KOPT-K1 (cell line): Measurements from ENCODE around the gene ARHGAP44.

Experiments
- H3K27ac ChIP-seq: fragments of 200-600 bp; sonication (generic); 2 replicates; pipeline ENCODE4 v1.5.1; 2016; ENCODE audit warnings: antibody characterized with exemption, mild to moderate bottlenecking, low read depth, low read length; ENCODE audit not compliant: poor library complexity, severe bottlenecking
- H3K36me3 ChIP-seq: fragments of 200-600 bp; sonication (generic); 2 replicates; pipeline ENCODE4 v1.5.1; 2017; ENCODE audit warnings: antibody characterized with exemption, mild to moderate bottlenecking, low read length, moderate library complexity; ENCODE audit not compliant: insufficient read depth
- H3K9me3 ChIP-seq: fragments of 200-600 bp; sonication (generic); 2 replicates; pipeline ENCODE4 v1.5.1; 2017; ENCODE audit warnings: antibody characterized with exemption, low read length, mild to moderate bottlenecking; ENCODE audit not compliant: insufficient read depth, poor library complexity, severe bottlenecking

Gene ARHGAP44

GRCh38 chr17:12789481-12790248, at the start of gene ARHGAP44:
Gene ARHGAP44 (plus strand): TSS chr17:12789498. CDS start chr17:12789839, 341 bp downstream.
- no peaks in the 10 kb centered on the region for H3K9me3 ChIP-seq
- no peaks in the 10 kb centered on the region for H3K36me3 ChIP-seq
- H3K27ac ChIP-seq = no peak within 1 kb of the TSS

- H3K36me3 ChIP-seq = no peaks in the 10 kb centered on the region
- H3K9me3 ChIP-seq = no peaks in the 10 kb centered on the region
- no peak overlapping the region for H3K27ac ChIP-seq
These were observed 49.8 kb upstream of the ARHGAP44 start for GRCh38 chr17:12739500-12739899.

GRCh38 chr17:12743046-12743445, 46.3 kb upstream of the ARHGAP44 start:
- Histone ChIP-seq H3K36me3 (no peaks in the 10 kb centered on the region), H3K9me3 (no peaks in the 10 kb centered on the region)

GRCh38 chr17:12744298-12744697, 45.0 kb upstream of the ARHGAP44 start:
- H3K36me3 ChIP-seq = no peaks in the 10 kb centered on the region

More at GRCh38 chr17:12743046-12743445, 46.3 kb upstream of the ARHGAP44 start:
- H3K27ac ChIP-seq = no peak overlapping the region

GRCh38 chr17:12744786-12745185, 44.5 kb upstream of the ARHGAP44 start:
- no peak overlapping the region for H3K27ac ChIP-seq
- no peaks in the 10 kb centered on the region for H3K36me3 ChIP-seq
- H3K9me3 ChIP-seq = no peaks in the 10 kb centered on the region

More at GRCh38 chr17:12744298-12744697, 45.0 kb upstream of the ARHGAP44 start:
- H3K9me3 ChIP-seq = no peaks in the 10 kb centered on the region
- no peak overlapping the region for H3K27ac ChIP-seq

GRCh38 chr17:12745486-12745885, 43.8 kb upstream of the ARHGAP44 start:
- no peak overlapping the region for H3K27ac ChIP-seq
- H3K36me3 ChIP-seq = no peaks in the 10 kb centered on the region

GRCh38 chr17:12756786-12757185, 32.5 kb upstream of the ARHGAP44 start:
- no peaks in the 10 kb centered on the region for H3K36me3 ChIP-seq
- no peaks in the 10 kb centered on the region for H3K9me3 ChIP-seq
- no peak overlapping the region for H3K27ac ChIP-seq

More at GRCh38 chr17:12745486-12745885, 43.8 kb upstream of the ARHGAP44 start:
- H3K9me3 ChIP-seq = no peaks in the 10 kb centered on the region

- no peaks in the 10 kb centered on the region for H3K9me3 ChIP-seq
- H3K27ac ChIP-seq = no peak overlapping the region
- H3K36me3 ChIP-seq = no peaks in the 10 kb centered on the region
These were observed 30.2 kb upstream of the ARHGAP44 start for GRCh38 chr17:12759090-12759489.

GRCh38 chr17:12765548-12765947, 23.8 kb upstream of the ARHGAP44 start:
- H3K36me3 ChIP-seq = no peaks in the 10 kb centered on the region
- H3K9me3 ChIP-seq = no peaks in the 10 kb centered on the region
- no peak overlapping the region for H3K27ac ChIP-seq

- no peak overlapping the region for H3K27ac ChIP-seq
- no peaks in the 10 kb centered on the region for H3K36me3 ChIP-seq
- no peaks in the 10 kb centered on the region for H3K9me3 ChIP-seq
These were observed 21.0 kb upstream of the ARHGAP44 start for GRCh38 chr17:12768255-12768654.

- H3K27ac ChIP-seq = no peak overlapping the region
- no peaks in the 10 kb centered on the region for H3K9me3 ChIP-seq
- H3K36me3 ChIP-seq = no peaks in the 10 kb centered on the region
These were observed 19.3 kb upstream of the ARHGAP44 start for GRCh38 chr17:12769981-12770380.

GRCh38 chr17:12773153-12773552, 16.1 kb upstream of the ARHGAP44 start:
- no peaks in the 10 kb centered on the region for H3K9me3 ChIP-seq
- no peak overlapping the region for H3K27ac ChIP-seq

GRCh38 chr17:12789075-12789480, 220 bp upstream of the ARHGAP44 start:
- Histone ChIP-seq H3K27ac (no peak overlapping the region), H3K36me3 (no peaks in the 10 kb centered on the region)

More at GRCh38 chr17:12773153-12773552, 16.1 kb upstream of the ARHGAP44 start:
- no peaks in the 10 kb centered on the region for H3K36me3 ChIP-seq

GRCh38 chr17:12790249-12791106, 1.2 kb downstream of the ARHGAP44 start:
- Histone ChIP-seq H3K27ac (no peak overlapping the region), H3K9me3 (no peaks in the 10 kb centered on the region), H3K36me3 (no peaks in the 10 kb centered on the region)

More at GRCh38 chr17:12789075-12789480, 220 bp upstream of the ARHGAP44 start:
- no peaks in the 10 kb centered on the region for H3K9me3 ChIP-seq

GRCh38 chr17:12794919-12795532, 5.7 kb downstream of the ARHGAP44 start:
- H3K9me3 ChIP-seq = no peaks in the 10 kb centered on the region
- H3K36me3 ChIP-seq = no peaks in the 10 kb centered on the region
- H3K27ac ChIP-seq = no peak overlapping the region
